GM10847 (cell line): Measurements from ENCODE around the gene NUCB2.

Experiments
- POLR2A ChIP-seq: IDR thresholded peaks from 2 replicates; pipeline ENCODE4 v1.6.1; 2011; ENCODE audit not compliant: insufficient read length; ENCODE audit errors: extremely low read depth

NUCB2 gene

DNA sequence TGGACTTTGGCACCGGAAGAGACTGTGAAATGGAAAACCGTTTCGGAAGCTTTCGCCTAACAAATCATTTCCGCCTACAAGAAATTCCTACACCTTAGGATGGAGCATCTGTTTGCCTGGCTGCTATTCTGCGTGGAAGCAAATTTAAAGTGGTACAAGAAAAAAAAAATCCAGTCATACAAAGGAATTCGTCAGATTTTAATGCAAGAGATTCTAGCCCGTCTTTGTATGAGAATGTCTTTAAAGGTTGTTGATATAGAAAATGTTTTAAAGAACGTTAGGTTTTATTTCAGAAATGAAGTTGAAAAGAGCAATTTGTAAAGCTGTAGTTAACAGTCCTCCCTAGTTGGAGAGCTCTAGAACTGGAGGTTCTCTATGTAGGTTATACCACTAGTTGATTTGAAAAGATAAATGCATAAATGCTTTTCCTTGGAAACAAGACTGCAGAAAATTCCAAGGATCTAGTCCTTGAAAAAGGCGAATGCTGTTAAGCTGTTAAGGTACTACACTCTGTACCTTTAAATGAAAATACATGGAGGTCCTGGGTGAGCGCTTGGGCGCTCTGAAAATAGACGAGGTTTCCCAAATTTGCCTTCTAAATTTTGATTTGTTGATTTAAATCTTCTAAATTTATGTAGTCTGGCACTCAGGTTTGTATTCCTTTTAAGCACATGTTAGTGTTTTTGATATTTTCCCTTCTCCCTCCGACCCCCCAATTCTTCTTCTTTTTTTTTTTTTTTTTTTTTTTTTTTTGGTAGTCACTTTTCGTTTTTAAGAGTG is 77.5 kb downstream of the NUCB2 start:
- TF ChIP-seq POLR2A = no peak

GRCh38 chr11:17354601-17354991 is 78.1 kb downstream of the NUCB2 start:
- no peak for TF ChIP-seq POLR2A

- TF ChIP-seq POLR2A = no peak
Measured at GRCh38 chr11:17366495-17366894, 90.0 kb downstream of the NUCB2 start.

- TF ChIP-seq POLR2A = no peak
Measured at GRCh38 chr11:17368551-17368950, 92.0 kb downstream of the NUCB2 start.

- no peak for TF ChIP-seq POLR2A
Measured at GRCh38 chr11:17369094-17369493, 92.6 kb downstream of the NUCB2 start.

DNA sequence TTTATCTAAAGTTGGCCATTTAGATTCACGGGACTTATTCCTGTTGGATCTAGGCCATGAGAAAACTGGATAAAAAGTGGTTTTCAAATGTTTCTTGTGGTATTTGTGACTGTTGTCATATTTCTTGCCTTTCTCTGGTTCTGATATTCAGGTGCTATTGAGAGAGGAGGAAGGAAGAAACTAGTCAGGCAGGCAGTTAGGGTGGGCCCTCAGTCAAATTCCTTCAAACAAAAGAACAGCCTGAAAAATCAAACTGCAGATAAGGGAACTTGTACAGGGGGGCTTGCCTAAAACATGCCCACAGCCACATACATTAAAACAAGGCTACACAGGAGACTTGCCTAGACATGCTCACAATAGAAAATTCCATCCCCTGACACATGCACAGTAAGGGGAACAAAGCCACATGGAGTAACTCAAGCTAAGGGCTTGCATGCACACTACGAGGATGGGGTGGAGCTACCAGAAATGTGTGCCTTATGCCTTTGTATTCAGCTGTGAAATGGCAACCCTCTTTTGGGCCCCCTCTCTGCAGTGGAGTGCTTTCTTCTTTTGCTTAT is 93.2 kb downstream of the NUCB2 start:
- no peak for TF ChIP-seq POLR2A

- no peak for TF ChIP-seq POLR2A
Measured at GRCh38 chr11:17371614-17372013, 95.1 kb downstream of the NUCB2 start.

- no peak for TF ChIP-seq POLR2A
Measured at GRCh38 chr11:17375547-17375946, 99.0 kb downstream of the NUCB2 start.

- TF ChIP-seq POLR2A = no peak
Measured at GRCh38 chr11:17376493-17376892, 100.0 kb downstream of the NUCB2 start.

- no peak for TF ChIP-seq POLR2A
Measured at GRCh38 chr11:17378655-17379054, 102.1 kb downstream of the NUCB2 start.

- TF ChIP-seq POLR2A = no peak
Measured at GRCh38 chr11:17379383-17380180, 103.0 kb downstream of the NUCB2 start.

- no peak for TF ChIP-seq POLR2A
Measured at GRCh38 chr11:17381156-17381555, 104.6 kb downstream of the NUCB2 start.
